Hepatocyte (in vitro differentiated cells): ENCODE measurements around the gene KIAA1549.

Experiments used
- EZH2 ChIP-seq: fragments of 200-600 bp; sonication (generic); IDR thresholded peaks from 2 replicates; pipeline ENCODE4 v1.6.1; 2016; ENCODE audit warnings: antibody characterized with exemption, mild to moderate bottlenecking, borderline replicate concordance
- EZH2phosphoT487 ChIP-seq: fragments of 200-600 bp; sonication (generic); IDR thresholded peaks from one replicate; pipeline ENCODE4 v1.6.1; 2018; ENCODE audit warnings: antibody characterized with exemption, mild to moderate bottlenecking, low read depth, moderate library complexity; ENCODE audit not compliant: unreplicated experiment, severe bottlenecking
- TF ChIP-seq, protein P1 (sequence below): fragments of 200-600 bp; sonication (generic); IDR thresholded peaks from 2 replicates; pipeline ENCODE4 v1.5.1; 2016; ENCODE audit warnings: antibody characterized with exemption, mild to moderate bottlenecking; ENCODE audit not compliant: poor library complexity

DNA sequence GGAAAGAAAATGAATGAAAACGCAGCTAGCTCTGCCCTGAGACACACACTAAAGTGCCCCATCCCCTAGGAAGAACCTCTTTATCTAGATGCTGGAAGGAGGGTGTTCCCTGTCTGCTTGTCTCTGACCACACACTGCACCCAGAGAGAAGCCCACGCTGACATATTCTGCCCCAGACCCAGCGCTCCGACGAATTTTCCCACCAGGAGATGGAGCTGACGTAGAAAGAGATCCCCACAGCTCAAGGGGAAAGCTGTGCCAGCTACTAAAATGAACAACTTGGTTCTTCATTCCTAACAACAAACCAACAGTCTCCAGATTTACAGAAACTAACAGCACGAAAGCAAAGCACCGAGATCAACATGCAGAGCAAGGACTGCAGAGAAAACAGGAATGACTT, 73.3 kb downstream of the KIAA1549 start:
- TF ChIP-seq, protein P1, sequence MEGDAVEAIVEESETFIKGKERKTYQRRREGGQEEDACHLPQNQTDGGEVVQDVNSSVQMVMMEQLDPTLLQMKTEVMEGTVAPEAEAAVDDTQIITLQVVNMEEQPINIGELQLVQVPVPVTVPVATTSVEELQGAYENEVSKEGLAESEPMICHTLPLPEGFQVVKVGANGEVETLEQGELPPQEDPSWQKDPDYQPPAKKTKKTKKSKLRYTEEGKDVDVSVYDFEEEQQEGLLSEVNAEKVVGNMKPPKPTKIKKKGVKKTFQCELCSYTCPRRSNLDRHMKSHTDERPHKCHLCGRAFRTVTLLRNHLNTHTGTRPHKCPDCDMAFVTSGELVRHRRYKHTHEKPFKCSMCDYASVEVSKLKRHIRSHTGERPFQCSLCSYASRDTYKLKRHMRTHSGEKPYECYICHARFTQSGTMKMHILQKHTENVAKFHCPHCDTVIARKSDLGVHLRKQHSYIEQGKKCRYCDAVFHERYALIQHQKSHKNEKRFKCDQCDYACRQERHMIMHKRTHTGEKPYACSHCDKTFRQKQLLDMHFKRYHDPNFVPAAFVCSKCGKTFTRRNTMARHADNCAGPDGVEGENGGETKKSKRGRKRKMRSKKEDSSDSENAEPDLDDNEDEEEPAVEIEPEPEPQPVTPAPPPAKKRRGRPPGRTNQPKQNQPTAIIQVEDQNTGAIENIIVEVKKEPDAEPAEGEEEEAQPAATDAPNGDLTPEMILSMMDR: no peak
- TF ChIP-seq EZH2 (no peak), EZH2phosphoT487 (no peak)
